ENCODE data around the gene FUT7. TPM values are rescaled to one million over a fixed set of nuclear protein-coding genes. Genes with fewer than 3 reads are reported as not detected.

The FUT7 gene
- total and polyA plus RNA-seq, 2 of the 13 experiments (the other 11 are each of a cell fraction or from before 2014, with no cell fraction given) = 0.05 TPM; not detected in 1

DNA sequence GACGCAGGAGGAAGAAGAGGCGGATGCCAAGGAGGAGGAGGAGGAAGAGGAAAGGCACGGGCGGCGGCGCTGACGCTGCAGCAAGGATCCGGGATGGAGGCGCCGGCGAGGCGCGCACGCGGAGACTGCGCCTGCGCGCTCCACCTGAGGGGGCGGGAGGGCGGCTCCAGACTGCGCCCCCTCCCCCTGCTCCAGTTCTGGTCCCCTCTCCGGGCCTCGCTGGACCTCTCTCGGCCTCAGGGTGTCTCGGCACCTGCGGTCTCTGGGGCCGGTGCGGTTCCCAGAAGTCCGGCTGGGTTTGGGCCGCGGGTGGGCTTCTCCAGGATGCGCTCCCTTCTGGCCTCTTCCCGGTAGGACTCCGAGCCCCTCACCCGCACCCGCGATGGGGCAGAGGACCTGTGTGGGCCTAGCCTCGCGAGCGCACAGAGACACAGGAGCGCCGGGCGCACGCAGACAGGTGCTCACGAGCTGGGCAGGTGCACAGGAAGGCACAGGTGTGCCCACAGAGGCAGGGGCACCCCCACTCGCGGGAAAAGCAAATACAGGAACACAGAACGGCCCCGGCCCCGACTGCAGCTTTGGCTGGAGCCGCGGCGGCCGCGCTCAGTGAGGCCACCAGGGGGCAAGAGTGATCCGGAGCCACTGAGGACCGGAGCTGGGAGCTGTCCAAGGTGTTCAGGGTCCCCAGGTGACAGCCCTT is 14.3 kb upstream of the FUT7 start, which contains the start of gene NPDC1 (continued):
- peak; percentile 87 for TF ChIP-seq ZNF331 (CRISPR knock-in tag; IDR thresholded peaks at IDR 0.05)
- peak; percentile 19 for TF ChIP-seq GFI1 (CRISPR knock-in tag; IDR thresholded peaks at IDR 0.05; ENCODE audit: borderline replicate concordance)
- 0 out of 2 replicates have a peak, but pooled peaks have one; percentile 25 for TF ChIP-seq DNMT3B (CRISPR knock-in tag; conservative IDR thresholded peaks at IDR 0.05)
- no peak for TF ChIP-seq RFX5 (IDR thresholded peaks at IDR 0.05; ENCODE audit: low read depth, low read length)
- TF ChIP-seq, protein P1, sequence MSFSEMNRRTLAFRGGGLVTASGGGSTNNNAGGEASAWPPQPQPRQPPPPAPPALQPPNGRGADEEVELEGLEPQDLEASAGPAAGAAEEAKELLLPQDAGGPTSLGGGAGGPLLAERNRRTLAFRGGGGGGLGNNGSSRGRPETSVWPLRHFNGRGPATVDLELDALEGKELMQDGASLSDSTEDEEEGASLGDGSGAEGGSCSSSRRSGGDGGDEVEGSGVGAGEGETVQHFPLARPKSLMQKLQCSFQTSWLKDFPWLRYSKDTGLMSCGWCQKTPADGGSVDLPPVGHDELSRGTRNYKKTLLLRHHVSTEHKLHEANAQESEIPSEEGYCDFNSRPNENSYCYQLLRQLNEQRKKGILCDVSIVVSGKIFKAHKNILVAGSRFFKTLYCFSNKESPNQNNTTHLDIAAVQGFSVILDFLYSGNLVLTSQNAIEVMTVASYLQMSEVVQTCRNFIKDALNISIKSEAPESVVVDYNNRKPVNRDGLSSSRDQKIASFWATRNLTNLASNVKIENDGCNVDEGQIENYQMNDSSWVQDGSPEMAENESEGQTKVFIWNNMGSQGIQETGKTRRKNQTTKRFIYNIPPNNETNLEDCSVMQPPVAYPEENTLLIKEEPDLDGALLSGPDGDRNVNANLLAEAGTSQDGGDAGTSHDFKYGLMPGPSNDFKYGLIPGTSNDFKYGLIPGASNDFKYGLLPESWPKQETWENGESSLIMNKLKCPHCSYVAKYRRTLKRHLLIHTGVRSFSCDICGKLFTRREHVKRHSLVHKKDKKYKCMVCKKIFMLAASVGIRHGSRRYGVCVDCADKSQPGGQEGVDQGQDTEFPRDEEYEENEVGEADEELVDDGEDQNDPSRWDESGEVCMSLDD (CRISPR knock-in tag; IDR thresholded peaks at IDR 0.05; ENCODE audit: borderline replicate concordance) = no peak
- TF ChIP-seq KLF6 (CRISPR knock-in tag; IDR thresholded peaks at IDR 0.05) = peak; percentile 86; the same call in 1 of the 2 replicates
- TF ChIP-seq, protein P2, sequence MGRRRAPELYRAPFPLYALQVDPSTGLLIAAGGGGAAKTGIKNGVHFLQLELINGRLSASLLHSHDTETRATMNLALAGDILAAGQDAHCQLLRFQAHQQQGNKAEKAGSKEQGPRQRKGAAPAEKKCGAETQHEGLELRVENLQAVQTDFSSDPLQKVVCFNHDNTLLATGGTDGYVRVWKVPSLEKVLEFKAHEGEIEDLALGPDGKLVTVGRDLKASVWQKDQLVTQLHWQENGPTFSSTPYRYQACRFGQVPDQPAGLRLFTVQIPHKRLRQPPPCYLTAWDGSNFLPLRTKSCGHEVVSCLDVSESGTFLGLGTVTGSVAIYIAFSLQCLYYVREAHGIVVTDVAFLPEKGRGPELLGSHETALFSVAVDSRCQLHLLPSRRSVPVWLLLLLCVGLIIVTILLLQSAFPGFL (CRISPR knock-in tag; IDR thresholded peaks at IDR 0.05) = no peak
- peak; percentile 69 for TF ChIP-seq RBM39 (IDR thresholded peaks at IDR 0.05; ENCODE audit: low read depth, low read length, poor library complexity, severe bottlenecking)
- TF ChIP-seq, protein P3, sequence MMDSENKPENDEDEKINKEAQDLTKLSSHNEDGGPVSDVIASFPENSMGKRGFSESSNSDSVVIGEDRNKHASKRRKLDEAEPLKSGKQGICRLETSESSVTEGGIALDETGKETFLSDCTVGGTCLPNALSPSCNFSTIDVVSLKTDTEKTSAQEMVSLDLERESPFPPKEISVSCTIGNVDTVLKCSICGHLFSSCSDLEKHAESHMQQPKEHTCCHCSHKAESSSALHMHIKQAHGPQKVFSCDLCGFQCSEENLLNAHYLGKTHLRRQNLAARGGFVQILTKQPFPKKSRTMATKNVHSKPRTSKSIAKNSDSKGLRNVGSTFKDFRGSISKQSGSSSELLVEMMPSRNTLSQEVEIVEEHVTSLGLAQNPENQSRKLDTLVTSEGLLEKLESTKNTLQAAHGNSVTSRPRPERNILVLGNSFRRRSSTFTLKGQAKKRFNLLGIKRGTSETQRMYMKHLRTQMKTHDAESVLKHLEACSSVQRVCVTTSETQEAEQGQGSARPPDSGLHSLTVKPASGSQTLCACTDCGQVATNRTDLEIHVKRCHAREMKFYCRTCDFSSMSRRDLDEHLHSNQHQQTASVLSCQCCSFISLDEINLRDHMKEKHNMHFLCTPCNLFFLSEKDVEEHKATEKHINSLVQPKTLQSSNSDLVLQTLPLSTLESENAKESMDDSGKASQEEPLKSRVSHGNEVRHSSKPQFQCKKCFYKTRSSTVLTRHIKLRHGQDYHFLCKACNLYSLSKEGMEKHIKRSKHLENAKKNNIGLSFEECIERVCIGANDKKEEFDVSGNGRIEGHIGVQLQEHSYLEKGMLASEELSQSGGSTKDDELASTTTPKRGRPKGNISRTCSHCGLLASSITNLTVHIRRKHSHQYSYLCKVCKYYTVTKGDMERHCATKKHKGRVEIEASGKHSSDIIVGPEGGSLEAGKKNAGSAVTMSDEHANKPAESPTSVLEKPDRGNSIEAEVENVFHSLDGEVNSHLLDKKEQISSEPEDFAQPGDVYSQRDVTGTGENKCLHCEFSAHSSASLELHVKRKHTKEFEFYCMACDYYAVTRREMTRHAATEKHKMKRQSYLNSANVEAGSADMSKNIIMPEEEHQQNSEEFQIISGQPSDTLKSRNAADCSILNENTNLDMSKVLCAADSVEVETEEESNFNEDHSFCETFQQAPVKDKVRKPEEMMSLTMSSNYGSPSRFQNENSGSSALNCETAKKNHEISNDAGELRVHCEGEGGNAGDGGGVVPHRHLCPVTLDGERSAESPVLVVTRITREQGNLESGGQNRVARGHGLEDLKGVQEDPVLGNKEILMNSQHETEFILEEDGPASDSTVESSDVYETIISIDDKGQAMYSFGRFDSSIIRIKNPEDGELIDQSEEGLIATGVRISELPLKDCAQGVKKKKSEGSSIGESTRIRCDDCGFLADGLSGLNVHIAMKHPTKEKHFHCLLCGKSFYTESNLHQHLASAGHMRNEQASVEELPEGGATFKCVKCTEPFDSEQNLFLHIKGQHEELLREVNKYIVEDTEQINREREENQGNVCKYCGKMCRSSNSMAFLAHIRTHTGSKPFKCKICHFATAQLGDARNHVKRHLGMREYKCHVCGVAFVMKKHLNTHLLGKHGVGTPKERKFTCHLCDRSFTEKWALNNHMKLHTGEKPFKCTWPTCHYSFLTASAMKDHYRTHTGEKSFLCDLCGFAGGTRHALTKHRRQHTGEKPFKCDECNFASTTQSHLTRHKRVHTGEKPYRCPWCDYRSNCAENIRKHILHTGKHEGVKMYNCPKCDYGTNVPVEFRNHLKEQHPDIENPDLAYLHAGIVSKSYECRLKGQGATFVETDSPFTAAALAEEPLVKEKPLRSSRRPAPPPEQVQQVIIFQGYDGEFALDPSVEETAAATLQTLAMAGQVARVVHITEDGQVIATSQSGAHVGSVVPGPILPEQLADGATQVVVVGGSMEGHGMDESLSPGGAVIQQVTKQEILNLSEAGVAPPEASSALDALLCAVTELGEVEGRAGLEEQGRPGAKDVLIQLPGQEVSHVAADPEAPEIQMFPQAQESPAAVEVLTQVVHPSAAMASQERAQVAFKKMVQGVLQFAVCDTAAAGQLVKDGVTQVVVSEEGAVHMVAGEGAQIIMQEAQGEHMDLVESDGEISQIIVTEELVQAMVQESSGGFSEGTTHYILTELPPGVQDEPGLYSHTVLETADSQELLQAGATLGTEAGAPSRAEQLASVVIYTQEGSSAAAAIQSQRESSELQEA (CRISPR knock-in tag; IDR thresholded peaks at IDR 0.05; ENCODE audit: not compliant biosample characterization) = peak; percentile 32
- TF ChIP-seq POLR2AphosphoS5 (IDR thresholded peaks at IDR 0.05; ENCODE audit: low read depth, low read length) = no peak
- TF ChIP-seq, protein P4, sequence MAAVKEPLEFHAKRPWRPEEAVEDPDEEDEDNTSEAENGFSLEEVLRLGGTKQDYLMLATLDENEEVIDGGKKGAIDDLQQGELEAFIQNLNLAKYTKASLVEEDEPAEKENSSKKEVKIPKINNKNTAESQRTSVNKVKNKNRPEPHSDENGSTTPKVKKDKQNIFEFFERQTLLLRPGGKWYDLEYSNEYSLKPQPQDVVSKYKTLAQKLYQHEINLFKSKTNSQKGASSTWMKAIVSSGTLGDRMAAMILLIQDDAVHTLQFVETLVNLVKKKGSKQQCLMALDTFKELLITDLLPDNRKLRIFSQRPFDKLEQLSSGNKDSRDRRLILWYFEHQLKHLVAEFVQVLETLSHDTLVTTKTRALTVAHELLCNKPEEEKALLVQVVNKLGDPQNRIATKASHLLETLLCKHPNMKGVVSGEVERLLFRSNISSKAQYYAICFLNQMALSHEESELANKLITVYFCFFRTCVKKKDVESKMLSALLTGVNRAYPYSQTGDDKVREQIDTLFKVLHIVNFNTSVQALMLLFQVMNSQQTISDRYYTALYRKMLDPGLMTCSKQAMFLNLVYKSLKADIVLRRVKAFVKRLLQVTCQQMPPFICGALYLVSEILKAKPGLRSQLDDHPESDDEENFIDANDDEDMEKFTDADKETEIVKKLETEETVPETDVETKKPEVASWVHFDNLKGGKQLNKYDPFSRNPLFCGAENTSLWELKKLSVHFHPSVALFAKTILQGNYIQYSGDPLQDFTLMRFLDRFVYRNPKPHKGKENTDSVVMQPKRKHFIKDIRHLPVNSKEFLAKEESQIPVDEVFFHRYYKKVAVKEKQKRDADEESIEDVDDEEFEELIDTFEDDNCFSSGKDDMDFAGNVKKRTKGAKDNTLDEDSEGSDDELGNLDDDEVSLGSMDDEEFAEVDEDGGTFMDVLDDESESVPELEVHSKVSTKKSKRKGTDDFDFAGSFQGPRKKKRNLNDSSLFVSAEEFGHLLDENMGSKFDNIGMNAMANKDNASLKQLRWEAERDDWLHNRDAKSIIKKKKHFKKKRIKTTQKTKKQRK (IDR thresholded peaks at IDR 0.05; ENCODE audit: low read length) = no peak
